GM23338 (cell line): ENCODE data around the gene TECTB. TPM values are rescaled to one million over a fixed set of nuclear protein-coding genes. Genes with fewer than 3 reads are reported as not detected.

ENCODE experiments used
- ATAC-seq: fragments of 200-7000 bp; cut with Tn5 transposase; 3 replicates; pipeline ENCODE4 v1.9.1; 2020
- DNase-seq: peaks from one replicate; pipeline ENCODE4 v3.0.0-alpha.2; 2015; ENCODE audit warnings: low spot score
- H2AFZ ChIP-seq: fragments of 200-600 bp; sonication (generic); 2 replicates; pipeline ENCODE4 v1.8.0; 2016; ENCODE audit warnings: antibody characterized with exemption, mild to moderate bottlenecking, moderate library complexity
- H3F3A ChIP-seq: fragments of 200-600 bp; sonication (generic); replicated peaks from 2 replicates; pipeline ENCODE4 v1.8.0; 2017; ENCODE audit warnings: antibody characterized with exemption, mixed run types, low read depth
- H3K27ac ChIP-seq: fragments of 200-600 bp; sonication (generic); 2 replicates; pipeline ENCODE4 v1.6.1; 2016; ENCODE audit warnings: low read depth
- H3K27me3 ChIP-seq: fragments of 200-600 bp; sonication (generic); 2 replicates; pipeline ENCODE4 v1.8.0; 2016; ENCODE audit warnings: mild to moderate bottlenecking, mixed run types, moderate library complexity; ENCODE audit not compliant: insufficient read depth
- H3K36me3 ChIP-seq: fragments of 200-600 bp; sonication (generic); 2 replicates; pipeline ENCODE4 v1.8.0; 2016; ENCODE audit warnings: mild to moderate bottlenecking; ENCODE audit not compliant: insufficient read depth
- H3K4me1 ChIP-seq: fragments of 200-600 bp; sonication (generic); 2 replicates; pipeline ENCODE4 v1.8.0; 2016; ENCODE audit warnings: mild to moderate bottlenecking, moderate library complexity; ENCODE audit not compliant: insufficient read depth
- H3K4me2 ChIP-seq: fragments of 200-600 bp; sonication (generic); 2 replicates; pipeline ENCODE4 v1.7.1; 2017; ENCODE audit warnings: mixed run types
- H3K4me3 ChIP-seq: fragments of 200-600 bp; sonication (generic); 2 replicates; pipeline ENCODE4 v1.6.1; 2016; ENCODE audit warnings: mixed run types
- H3K79me2 ChIP-seq: fragments of 200-600 bp; sonication (generic); replicated peaks from 2 replicates; pipeline ENCODE4 v1.8.0; 2017; ENCODE audit warnings: mild to moderate bottlenecking; ENCODE audit not compliant: insufficient read depth
- H3K9me2 ChIP-seq: fragments of 200-600 bp; sonication (generic); 2 replicates; pipeline ENCODE4 v1.8.0; 2017; ENCODE audit not compliant: insufficient read depth
- H4K20me1 ChIP-seq: fragments of 200-600 bp; sonication (generic); replicated peaks from 2 replicates; pipeline ENCODE4 v1.8.0; 2017; ENCODE audit warnings: mild to moderate bottlenecking; ENCODE audit not compliant: insufficient read depth
- H3K27ac Mint-ChIP-seq: 2 replicates; pipeline ENCODE4 v1.8.0; 2020; ENCODE audit warnings: inconsistent platforms, mild to moderate bottlenecking, moderate library complexity, mixed read lengths
- H3K27me3 Mint-ChIP-seq: 3 replicates; pipeline ENCODE4 v1.8.0; 2022; ENCODE audit warnings: low read depth, mild to moderate bottlenecking, moderate library complexity, mixed read lengths, inconsistent platforms; ENCODE audit not compliant: insufficient read depth, poor library complexity
- H3K36me3 Mint-ChIP-seq: 3 replicates; pipeline ENCODE4 v1.8.0; 2021; ENCODE audit warnings: low read depth, mild to moderate bottlenecking, inconsistent platforms, moderate library complexity, mixed read lengths
- H3K4me1 Mint-ChIP-seq: 3 replicates; pipeline ENCODE4 v1.8.0; 2020; ENCODE audit warnings: mild to moderate bottlenecking, inconsistent platforms, mixed read lengths
- H3K4me3 Mint-ChIP-seq: 3 replicates; pipeline ENCODE4 v1.8.0; 2021; ENCODE audit warnings: moderate library complexity, mild to moderate bottlenecking, inconsistent platforms, mixed read lengths
- H3K9me3 Mint-ChIP-seq: 3 replicates; pipeline ENCODE4 v1.8.0; 2020; ENCODE audit warnings: moderate library complexity, mild to moderate bottlenecking, inconsistent platforms, mixed read lengths
- CREB1 ChIP-seq: fragments of 250-450 bp; sonication (Bioruptor Pico); IDR thresholded peaks from 2 replicates; pipeline ENCODE4 v1.5.0; 2020; ENCODE audit warnings: low read depth, mild to moderate bottlenecking, moderate library complexity
- POLR2AphosphoS5 ChIP-seq: IDR thresholded peaks from 2 replicates; pipeline ENCODE4 v1.6.1; 2016; ENCODE audit warnings: antibody characterized with exemption, low read depth
- STAT1 ChIP-seq: IDR thresholded peaks from one replicate; pipeline ENCODE4 v1.6.1; 2016; ENCODE audit warnings: antibody characterized with exemption; ENCODE audit not compliant: unreplicated experiment
- polyA plus RNA-seq: library from polyadenylated mRNA; unstranded; fragments of >200 nt; fragmentation: Nextera tagmentation; extraction: Ambion mirVana; gene quantifications from 2 replicates; pipeline ENCODE4 v1.2.1, GENCODE V29; 2016
- total RNA-seq: library from RNA; depleted of rRNA; stranded (reverse); fragments of >200 nt; shearing (Covaris generic); gene quantifications from 2 replicates; pipeline ENCODE4 v1.2.3, GENCODE V29; 2014
- TF ChIP-seq, protein P1 (sequence below), 2 experiments: fragments of 200-600 bp in 1 of 2; sonication (generic) in 1 of 2; conservative IDR thresholded peaks; 2 replicates each; pipeline versions ENCODE4 v1.5.1 to v1.6.1; 2016 to 2017; ENCODE audit warnings: antibody characterized with exemption in 2 of 2, low read depth in 2 of 2, mild to moderate bottlenecking in 2 of 2, moderate library complexity in 1 of 2
- TF ChIP-seq, protein P2 (sequence below): IDR thresholded peaks from one replicate; pipeline ENCODE4 v1.6.1; 2018; ENCODE audit warnings: antibody characterized with exemption; ENCODE audit not compliant: unreplicated experiment

Gene TECTB
- total and polyA plus RNA-seq, 2 experiments from 2014 or later, result not detected

GRCh38 chr10:112340601-112341000 lies 57.4 kb downstream of the TECTB start:
- Histone ChIP-seq H3K4me3 (no peak overlapping the region), H3K79me2 (no peaks in the 10 kb centered on the region), H3K27me3 (no peaks in the 10 kb centered on the region), H4K20me1 (no peaks in the 10 kb centered on the region), H2AFZ (no peak overlapping the region), H3K9me2 (0 out of 2 replicates have a peak, but pooled peaks cover 3% of the 10 kb centered on the region), H3K4me1 (no peaks in the 10 kb centered on the region), H3F3A (no peaks in the 10 kb centered on the region), H3K27ac (no peak overlapping the region), H3K36me3 (no peaks in the 10 kb centered on the region), H3K4me2 (no peak overlapping the region)
- DNase-seq (no peak), ATAC-seq (no peak)
- no peaks in the 10 kb centered on the region for H3K36me3 Mint-ChIP-seq
- H3K9me3 Mint-ChIP-seq, result no peaks in the 10 kb centered on the region
- H3K4me3 Mint-ChIP-seq, result no peak overlapping the region
- peaks cover 1% of the 10 kb centered on the region for H3K27me3 Mint-ChIP-seq
- TF ChIP-seq CREB1 (CRISPR knock-in tag), result no peak
- TF ChIP-seq, protein P1, sequence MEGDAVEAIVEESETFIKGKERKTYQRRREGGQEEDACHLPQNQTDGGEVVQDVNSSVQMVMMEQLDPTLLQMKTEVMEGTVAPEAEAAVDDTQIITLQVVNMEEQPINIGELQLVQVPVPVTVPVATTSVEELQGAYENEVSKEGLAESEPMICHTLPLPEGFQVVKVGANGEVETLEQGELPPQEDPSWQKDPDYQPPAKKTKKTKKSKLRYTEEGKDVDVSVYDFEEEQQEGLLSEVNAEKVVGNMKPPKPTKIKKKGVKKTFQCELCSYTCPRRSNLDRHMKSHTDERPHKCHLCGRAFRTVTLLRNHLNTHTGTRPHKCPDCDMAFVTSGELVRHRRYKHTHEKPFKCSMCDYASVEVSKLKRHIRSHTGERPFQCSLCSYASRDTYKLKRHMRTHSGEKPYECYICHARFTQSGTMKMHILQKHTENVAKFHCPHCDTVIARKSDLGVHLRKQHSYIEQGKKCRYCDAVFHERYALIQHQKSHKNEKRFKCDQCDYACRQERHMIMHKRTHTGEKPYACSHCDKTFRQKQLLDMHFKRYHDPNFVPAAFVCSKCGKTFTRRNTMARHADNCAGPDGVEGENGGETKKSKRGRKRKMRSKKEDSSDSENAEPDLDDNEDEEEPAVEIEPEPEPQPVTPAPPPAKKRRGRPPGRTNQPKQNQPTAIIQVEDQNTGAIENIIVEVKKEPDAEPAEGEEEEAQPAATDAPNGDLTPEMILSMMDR (conservative IDR thresholded peaks at IDR 0.05; ENCODE audit: low read depth in 2 of 2), result no peak
- TF ChIP-seq STAT1, result no peak
- H3K27ac Mint-ChIP-seq, result no peak overlapping the region
- 0 out of 3 replicates have a peak, but pooled peaks cover 3% of the 10 kb centered on the region for H3K4me1 Mint-ChIP-seq

DNA sequence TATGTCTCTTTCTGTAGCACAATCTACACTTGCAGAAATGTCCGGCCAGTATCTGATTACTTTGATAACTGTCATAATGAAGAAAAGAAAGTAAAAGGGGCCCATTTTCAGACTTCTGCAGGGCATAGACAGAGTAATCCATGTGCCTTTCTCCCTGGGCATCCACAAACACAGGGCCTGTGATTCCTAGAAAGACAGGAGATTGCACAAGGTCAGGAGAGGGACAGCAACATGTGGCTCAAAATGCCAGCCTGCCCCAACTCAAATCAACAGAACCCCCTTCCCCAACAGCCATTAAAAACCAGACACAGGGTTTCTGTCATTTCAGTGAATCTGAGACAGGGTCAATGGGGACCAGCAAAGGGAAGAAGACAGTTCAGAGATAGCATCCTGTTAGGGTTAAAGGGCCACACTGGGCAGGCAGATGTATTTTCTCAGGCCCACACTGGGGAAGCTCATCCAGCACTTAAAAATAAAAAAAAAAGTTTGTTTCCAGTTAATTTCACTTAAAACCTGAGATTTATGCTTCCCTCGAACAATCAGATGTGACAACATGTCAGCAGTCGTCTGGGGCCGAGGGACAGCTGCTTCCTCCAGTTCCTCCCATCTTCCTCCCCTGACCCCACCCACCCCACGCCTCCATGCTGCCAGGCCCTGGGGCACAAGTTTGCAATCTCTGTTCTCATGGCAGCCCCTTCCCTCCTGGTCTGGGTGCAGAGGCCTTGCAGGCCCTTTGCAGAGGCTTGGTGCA lies 60.0 kb downstream of the TECTB start:
- H3K27ac Mint-ChIP-seq, result no peak overlapping the region
- H3K9me3 Mint-ChIP-seq, result no peaks in the 10 kb centered on the region
- Histone ChIP-seq H3K4me2 (no peak overlapping the region), H3K79me2 (no peaks in the 10 kb centered on the region), H3K9me2 (0 out of 2 replicates have a peak, but pooled peaks cover 3% of the 10 kb centered on the region), H3K36me3 (no peaks in the 10 kb centered on the region), H3K4me1 (no peaks in the 10 kb centered on the region), H3K27ac (no peak overlapping the region), H4K20me1 (no peaks in the 10 kb centered on the region), H3F3A (no peaks in the 10 kb centered on the region), H2AFZ (no peak overlapping the region), H3K4me3 (no peak overlapping the region), H3K27me3 (no peaks in the 10 kb centered on the region)
- H3K36me3 Mint-ChIP-seq, result no peaks in the 10 kb centered on the region
- ATAC-seq (no peak), DNase-seq (no peak)
- peaks cover 1% of the 10 kb centered on the region for H3K27me3 Mint-ChIP-seq
- no peak overlapping the region for H3K4me3 Mint-ChIP-seq
- H3K4me1 Mint-ChIP-seq, result 0 out of 3 replicates have a peak, but pooled peaks cover 3% of the 10 kb centered on the region
- TF ChIP-seq STAT1 (no peak), POLR2AphosphoS5 (no peak)
- TF ChIP-seq, protein P2, sequence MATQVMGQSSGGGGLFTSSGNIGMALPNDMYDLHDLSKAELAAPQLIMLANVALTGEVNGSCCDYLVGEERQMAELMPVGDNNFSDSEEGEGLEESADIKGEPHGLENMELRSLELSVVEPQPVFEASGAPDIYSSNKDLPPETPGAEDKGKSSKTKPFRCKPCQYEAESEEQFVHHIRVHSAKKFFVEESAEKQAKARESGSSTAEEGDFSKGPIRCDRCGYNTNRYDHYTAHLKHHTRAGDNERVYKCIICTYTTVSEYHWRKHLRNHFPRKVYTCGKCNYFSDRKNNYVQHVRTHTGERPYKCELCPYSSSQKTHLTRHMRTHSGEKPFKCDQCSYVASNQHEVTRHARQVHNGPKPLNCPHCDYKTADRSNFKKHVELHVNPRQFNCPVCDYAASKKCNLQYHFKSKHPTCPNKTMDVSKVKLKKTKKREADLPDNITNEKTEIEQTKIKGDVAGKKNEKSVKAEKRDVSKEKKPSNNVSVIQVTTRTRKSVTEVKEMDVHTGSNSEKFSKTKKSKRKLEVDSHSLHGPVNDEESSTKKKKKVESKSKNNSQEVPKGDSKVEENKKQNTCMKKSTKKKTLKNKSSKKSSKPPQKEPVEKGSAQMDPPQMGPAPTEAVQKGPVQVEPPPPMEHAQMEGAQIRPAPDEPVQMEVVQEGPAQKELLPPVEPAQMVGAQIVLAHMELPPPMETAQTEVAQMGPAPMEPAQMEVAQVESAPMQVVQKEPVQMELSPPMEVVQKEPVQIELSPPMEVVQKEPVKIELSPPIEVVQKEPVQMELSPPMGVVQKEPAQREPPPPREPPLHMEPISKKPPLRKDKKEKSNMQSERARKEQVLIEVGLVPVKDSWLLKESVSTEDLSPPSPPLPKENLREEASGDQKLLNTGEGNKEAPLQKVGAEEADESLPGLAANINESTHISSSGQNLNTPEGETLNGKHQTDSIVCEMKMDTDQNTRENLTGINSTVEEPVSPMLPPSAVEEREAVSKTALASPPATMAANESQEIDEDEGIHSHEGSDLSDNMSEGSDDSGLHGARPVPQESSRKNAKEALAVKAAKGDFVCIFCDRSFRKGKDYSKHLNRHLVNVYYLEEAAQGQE, result no peak
- TF ChIP-seq, protein P1 (conservative IDR thresholded peaks at IDR 0.05; ENCODE audit: low read depth in 2 of 2), result no peak
